HepG2 (cell line): ENCODE measurements around the gene PLIN1.

ENCODE experiments used
- GABPA ChIP-seq, 2 experiments: IDR thresholded peaks; 2 replicates each; pipeline ENCODE4 v1.6.1; 2011 to 2016; ENCODE audit warnings: low read depth in 2 of 2, low read length in 1 of 2, missing biosample characterization in 1 of 2, missing genetic modification characterization in 1 of 2
- NFE2L1 ChIP-seq: sonication (generic); formaldehyde crosslinking; IDR thresholded peaks from 2 replicates; pipeline ENCODE4 v1.4.0; 2020; ENCODE audit warnings: missing genetic modification reagents, mild to moderate bottlenecking, borderline replicate concordance
- TCF12 ChIP-seq, 2 experiments: fragments of 450-650 bp in 1 of 2; sonication (generic) in 1 of 2; formaldehyde crosslinking in 1 of 2; IDR thresholded peaks; 2 replicates each; pipeline versions ENCODE4 v1.6.1 to v1.8.0; 2017 to 2022; ENCODE audit warnings: antibody characterized with exemption in 1 of 2, mild to moderate bottlenecking in 1 of 2, missing genetic modification reagents in 1 of 2, moderate library complexity in 1 of 2
- ZBTB7A ChIP-seq: sonication (generic); formaldehyde crosslinking; IDR thresholded peaks from 2 replicates; pipeline ENCODE4 v1.8.0; 2022; ENCODE audit warnings: mild to moderate bottlenecking, missing genetic modification reagents
- ZNF549 ChIP-seq: sonication (generic); formaldehyde crosslinking; IDR thresholded peaks from 2 replicates; pipeline ENCODE4 v1.5.0; 2020; ENCODE audit warnings: missing genetic modification reagents

- TF ChIP-seq NFE2L1 (CRISPR knock-in tag), result no peak
- TF ChIP-seq ZNF549 (CRISPR knock-in tag), result no peak
- TF ChIP-seq ZBTB7A, result no peak
- no peak for TF ChIP-seq TCF12 (IDR thresholded peaks at IDR 0.05)
- TF ChIP-seq TCF12 (CRISPR knock-in tag; IDR thresholded peaks at IDR 0.05), result no peak
- no peak for TF ChIP-seq GABPA (IDR thresholded peaks at IDR 0.05; ENCODE audit: low read depth, low read length)
- no peak for TF ChIP-seq GABPA (CRISPR knock-in tag; IDR thresholded peaks at IDR 0.05; ENCODE audit: low read depth)
Observed at GRCh38 chr15:89671687-89672086, 7.5 kb downstream of the PLIN1 start.
